Neuronal stem cell (in vitro differentiated cells): ENCODE measurements around the gene SNX6. TPM values are rescaled to one million over a fixed set of nuclear protein-coding genes. Genes with fewer than 3 reads are reported as not detected.

Experiments
- DNase-seq: peaks from one replicate; pipeline ENCODE4 v3.0.0-alpha.2; 2013; ENCODE audit warnings: low spot score
- H2AFZ ChIP-seq: one replicate; pipeline ENCODE4 v1.6.1; 2013; ENCODE audit warnings: mild to moderate bottlenecking, low read length, inconsistent platforms
- H2AK5ac ChIP-seq: 2 replicates; pipeline ENCODE4 v1.6.1; 2013; ENCODE audit warnings: low read depth, mild to moderate bottlenecking, inconsistent platforms, low read length, moderate library complexity, mixed read lengths
- H2BK120ac ChIP-seq: 2 replicates; pipeline ENCODE4 v1.6.1; 2013; ENCODE audit warnings: low read depth, mild to moderate bottlenecking, inconsistent platforms, low read length, moderate library complexity, mixed read lengths
- H2BK12ac ChIP-seq: one replicate; pipeline ENCODE4 v1.6.1; 2013; ENCODE audit warnings: low read length, inconsistent platforms
- H2BK15ac ChIP-seq: 2 replicates; pipeline ENCODE4 v1.6.1; 2013; ENCODE audit warnings: mild to moderate bottlenecking, low read length, inconsistent platforms, mixed read lengths
- H2BK5ac ChIP-seq: one replicate; pipeline ENCODE4 v1.6.1; 2013; ENCODE audit warnings: inconsistent platforms, mild to moderate bottlenecking, low read length, moderate library complexity
- H3K14ac ChIP-seq: one replicate; pipeline ENCODE4 v1.6.1; 2013; ENCODE audit warnings: low read length, inconsistent platforms
- H3K18ac ChIP-seq: 2 replicates; pipeline ENCODE4 v1.6.1; 2013; ENCODE audit warnings: low read length, inconsistent platforms
- H3K23ac ChIP-seq: 2 replicates; pipeline ENCODE4 v1.6.1; 2013; ENCODE audit warnings: low read depth, mild to moderate bottlenecking, mixed read lengths, low read length, inconsistent platforms; ENCODE audit not compliant: poor library complexity
- H3K27ac ChIP-seq: replicated peaks from 3 replicates; pipeline ENCODE4 v1.5.1; 2013; ENCODE audit warnings: low read length, inconsistent platforms
- H3K27me3 ChIP-seq, 3 experiments: 2 replicates each; pipeline ENCODE4 v1.6.1; 2013; ENCODE audit warnings: low read length in 3 of 3, mild to moderate bottlenecking in 2 of 3, inconsistent platforms in 1 of 3, low read depth in 1 of 3, mixed read lengths in 1 of 3, moderate library complexity in 1 of 3; ENCODE audit not compliant: control insufficient read depth in 3 of 3, insufficient read depth in 3 of 3
- H3K36me3 ChIP-seq, 2 donors: replicated peaks in 1 of 2; 2 replicates each; pipeline ENCODE4 v1.6.1; 2013; ENCODE audit warnings: low read length in 2 of 2; ENCODE audit not compliant: control insufficient read depth in 2 of 2, insufficient read depth in 2 of 2
- H3K4ac ChIP-seq: 2 replicates; pipeline ENCODE4 v1.6.1; 2013; ENCODE audit warnings: inconsistent platforms, mild to moderate bottlenecking, low read length, moderate library complexity
- H3K4me1 ChIP-seq, 2 donors: 1 replicate in 1 of 2; 2 replicates in 1 of 2; pipeline ENCODE4 v1.6.1; 2013; ENCODE audit warnings: low read length in 2 of 2, low read depth in 1 of 2; ENCODE audit not compliant: control insufficient read depth in 2 of 2, insufficient read depth in 1 of 2
- H3K4me2 ChIP-seq: one replicate; pipeline ENCODE4 v1.6.1; 2013; ENCODE audit warnings: mild to moderate bottlenecking, low read length, inconsistent platforms; ENCODE audit not compliant: insufficient read depth, poor library complexity, severe bottlenecking
- H3K4me3 ChIP-seq, 2 donors: 2 replicates each; pipeline ENCODE4 v1.5.1; 2013; ENCODE audit warnings: low read length in 2 of 2, mild to moderate bottlenecking in 2 of 2, inconsistent platforms in 1 of 2, moderate library complexity in 1 of 2
- H3K79me1 ChIP-seq: one replicate; pipeline ENCODE4 v1.6.1; 2013; ENCODE audit warnings: low read depth, mild to moderate bottlenecking, inconsistent platforms, low read length, moderate library complexity
- H3K9ac ChIP-seq: one replicate; pipeline ENCODE4 v1.6.1; 2013; ENCODE audit warnings: mild to moderate bottlenecking, low read depth, low read length, inconsistent platforms; ENCODE audit not compliant: poor library complexity
- H3K9me3 ChIP-seq, 2 donors: replicated peaks in 1 of 2; 2 replicates each; pipeline versions ENCODE3 to v1.6.1; 2013; ENCODE audit warnings: low read length in 2 of 2, mild to moderate bottlenecking in 2 of 2, inconsistent platforms in 1 of 2, low read depth in 1 of 2, mixed read lengths in 1 of 2, moderate library complexity in 1 of 2; ENCODE audit not compliant: control insufficient read depth in 2 of 2, insufficient read depth in 1 of 2
- H4K8ac ChIP-seq: one replicate; pipeline ENCODE4 v1.6.1; 2013; ENCODE audit warnings: low read depth, mild to moderate bottlenecking, inconsistent platforms, low read length, moderate library complexity
- H4K91ac ChIP-seq: one replicate; pipeline ENCODE4 v1.6.1; 2013; ENCODE audit warnings: low read length, low read depth, mild to moderate bottlenecking, inconsistent platforms; ENCODE audit not compliant: poor library complexity
- WGBS, 2 donors: extraction: QIAGEN DNeasy Blood & Tissue Kit; methylation state at CpG; one replicate each; pipeline ENCODE4 v1.1.7; 2013; ENCODE audit warnings: missing lambda C conversion rate in 2 of 2, mixed read lengths in 1 of 2; ENCODE audit not compliant: insufficient read length in 2 of 2, insufficient replicate concordance in 1 of 2; ENCODE audit errors: extremely low coverage in 2 of 2; 5-methylcytosine and 5-hydroxymethylcytosine counted together
- polyA plus RNA-seq, 2 experiments: library from polyadenylated mRNA; stranded (reverse); fragments of 200-250 nt; gene quantifications; one replicate each; pipeline ENCODE4 v1.2.3, GENCODE V29; 2013

The SNX6 gene
- polyA plus RNA-seq (2013, experiment 1 of 2): 68.8 TPM
- 71.0 TPM for polyA plus RNA-seq (2013, experiment 2 of 2)

DNA sequence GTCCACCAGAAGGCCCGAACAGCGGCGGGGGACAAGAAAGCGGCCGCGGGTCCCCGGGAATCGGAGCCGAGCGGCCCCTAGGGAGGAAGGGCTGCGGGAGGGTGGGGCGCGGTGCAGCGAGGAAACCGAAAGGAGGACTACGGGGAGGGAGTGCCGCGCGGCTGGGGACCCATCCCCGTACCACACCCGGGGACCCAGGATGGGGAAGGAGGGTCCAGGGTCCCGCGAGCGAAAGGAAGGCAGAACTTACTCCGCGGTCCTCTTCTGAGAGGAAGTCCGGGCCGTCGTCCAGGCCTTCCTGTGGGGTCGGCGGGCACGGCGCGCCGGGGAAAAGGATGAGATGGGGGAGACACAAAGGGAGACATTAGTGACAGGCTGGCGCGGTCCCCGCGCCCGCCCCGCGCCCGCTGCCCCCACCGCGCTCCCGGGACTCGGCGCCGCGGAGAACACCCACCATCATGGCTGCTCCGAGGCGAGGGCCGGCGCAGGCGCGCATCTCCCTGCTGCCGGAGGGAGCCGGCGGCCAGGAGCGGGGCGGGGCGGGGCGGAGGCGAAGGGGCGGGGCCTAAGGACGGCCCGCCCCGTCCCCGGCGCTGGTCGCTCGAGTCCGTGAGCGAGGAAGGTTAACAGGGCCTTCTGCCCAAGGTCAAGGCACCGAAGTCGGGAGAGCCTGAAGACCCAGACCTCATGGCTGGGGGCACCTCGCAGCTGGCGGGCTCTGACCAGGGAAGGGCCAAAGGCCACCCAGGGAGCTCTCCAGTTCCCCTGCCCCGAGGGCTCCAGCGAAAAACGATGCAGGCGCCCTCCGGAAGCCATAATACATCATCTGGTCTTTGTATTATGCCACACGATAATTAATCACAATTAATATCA, at the start of gene SNX6:
TSS of gene SNX6 (minus strand) at position 492 of the 873 bp plus-strand sequence. CDS start at position 460, 32 bp downstream.
- Histone ChIP-seq H3K9me3 (no peaks in the 10 kb centered on the region), H3K9ac (peak within 1 kb of the TSS; percentile 98), H3K4me2 (peak within 1 kb of the TSS; percentile 73), H2BK5ac (peak within 1 kb of the TSS; percentile 82), H3K79me1 (peaks cover 9% of the 10 kb centered on the region), H3K4me1 (peaks cover 2% of the 10 kb centered on the region in 2 donors), H4K91ac (no peak within 1 kb of the TSS), H2BK120ac (peak within 1 kb of the TSS; percentile 61), H3K18ac (peak within 1 kb of the TSS; percentile 99), H4K8ac (no peak within 1 kb of the TSS), H2BK12ac (no peak within 1 kb of the TSS), H2AFZ (peak within 1 kb of the TSS; percentile 99), H2BK15ac (peak within 1 kb of the TSS; percentile 75), H3K23ac (peak within 1 kb of the TSS; percentile 31), H2AK5ac (peak within 1 kb of the TSS; percentile 94), H3K14ac (peak within 1 kb of the TSS; percentile 97), H3K36me3 (peaks cover 0 to 12% of the 10 kb centered on the region in 2 donors), H3K27ac (peak within 1 kb of the TSS; percentile 63), H3K27me3 (no peaks in the 10 kb centered on the region), H3K4ac (peak within 1 kb of the TSS; percentile 93), H3K4me3 (peak within 1 kb of the TSS; percentile 92 to 95)
- peak; percentile 75 for DNase-seq
- no CpG with 5 or more reads among the region's 84 CpGs for WGBS, 2 donors

GRCh38 chr14:34678735-34679134, 48.8 kb upstream of the SNX6 start:
- H3K18ac ChIP-seq: no peak overlapping the region
- H2BK120ac ChIP-seq: no peak overlapping the region
- no peaks in the 10 kb centered on the region for H3K9me3 ChIP-seq
- no peak overlapping the region for H3K27ac ChIP-seq
- no peak overlapping the region for H2BK5ac ChIP-seq
- no peak overlapping the region for H2BK12ac ChIP-seq
- no peak overlapping the region for H4K8ac ChIP-seq
- no peak overlapping the region for H2AK5ac ChIP-seq
- no peaks in the 10 kb centered on the region for H3K79me1 ChIP-seq
- whole genome bisulfite sequencing, 2 donors: no CpG with 5 or more reads among the region's 8 CpGs
- H2BK15ac ChIP-seq: no peak overlapping the region
- no peak overlapping the region for H3K4me3 ChIP-seq
- H3K4ac ChIP-seq: no peak overlapping the region
- no peaks in the 10 kb centered on the region for H3K36me3 ChIP-seq
- H3K14ac ChIP-seq: peak overlapping the region; percentile 71
- peaks cover 0 to 3% (median 0%) of the 10 kb centered on the region in 3 experiments for H3K27me3 ChIP-seq
- no peak overlapping the region for H3K9ac ChIP-seq
- no peak overlapping the region for H3K23ac ChIP-seq
- no peak overlapping the region for H4K91ac ChIP-seq
- peaks cover 3 to 7% of the 10 kb centered on the region in 2 donors for H3K4me1 ChIP-seq
- H3K4me2 ChIP-seq: no peak overlapping the region
- no peak overlapping the region for H2AFZ ChIP-seq
- DNase-seq: no peak

DNA sequence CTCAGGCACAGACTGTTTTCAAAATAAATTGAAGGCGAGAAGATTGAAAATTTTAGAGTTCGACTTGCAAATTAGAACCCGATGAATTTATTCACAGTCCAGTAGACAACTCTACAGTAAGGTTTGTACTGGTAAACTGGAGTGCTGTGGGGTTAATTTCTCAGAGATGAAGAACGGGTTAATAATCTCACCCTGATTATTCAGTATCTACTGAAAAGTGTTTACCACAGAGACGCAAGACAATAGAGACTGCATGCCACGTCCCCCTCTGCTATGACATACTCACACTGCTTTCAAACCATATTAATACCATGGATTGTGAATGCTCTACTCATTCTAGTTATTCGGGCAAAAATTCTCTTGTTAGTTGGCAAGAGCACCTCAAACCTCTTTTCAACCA, 48.4 kb upstream of the SNX6 start:
- Histone ChIP-seq H4K8ac (no peak overlapping the region), H3K27ac (no peak overlapping the region), H3K9ac (no peak overlapping the region), H2BK15ac (no peak overlapping the region), H4K91ac (no peak overlapping the region), H3K36me3 (no peaks in the 10 kb centered on the region), H2BK5ac (no peak overlapping the region), H3K14ac (no peak overlapping the region), H3K79me1 (no peaks in the 10 kb centered on the region), H3K18ac (no peak overlapping the region), H2BK120ac (no peak overlapping the region), H3K23ac (no peak overlapping the region), H2AK5ac (no peak overlapping the region), H3K27me3 (peaks cover 0 to 3% (median 0%) of the 10 kb centered on the region in 3 experiments), H2BK12ac (no peak overlapping the region), H3K4ac (no peak overlapping the region), H2AFZ (peak overlapping the region; percentile 39), H3K4me2 (no peak overlapping the region), H3K9me3 (no peaks in the 10 kb centered on the region), H3K4me3 (no peak overlapping the region), H3K4me1 (peaks cover 3 to 7% of the 10 kb centered on the region in 2 donors)
- no peak for DNase-seq
- no CpG with 5 or more reads among the region's 7 CpGs for WGBS, 2 donors

DNA sequence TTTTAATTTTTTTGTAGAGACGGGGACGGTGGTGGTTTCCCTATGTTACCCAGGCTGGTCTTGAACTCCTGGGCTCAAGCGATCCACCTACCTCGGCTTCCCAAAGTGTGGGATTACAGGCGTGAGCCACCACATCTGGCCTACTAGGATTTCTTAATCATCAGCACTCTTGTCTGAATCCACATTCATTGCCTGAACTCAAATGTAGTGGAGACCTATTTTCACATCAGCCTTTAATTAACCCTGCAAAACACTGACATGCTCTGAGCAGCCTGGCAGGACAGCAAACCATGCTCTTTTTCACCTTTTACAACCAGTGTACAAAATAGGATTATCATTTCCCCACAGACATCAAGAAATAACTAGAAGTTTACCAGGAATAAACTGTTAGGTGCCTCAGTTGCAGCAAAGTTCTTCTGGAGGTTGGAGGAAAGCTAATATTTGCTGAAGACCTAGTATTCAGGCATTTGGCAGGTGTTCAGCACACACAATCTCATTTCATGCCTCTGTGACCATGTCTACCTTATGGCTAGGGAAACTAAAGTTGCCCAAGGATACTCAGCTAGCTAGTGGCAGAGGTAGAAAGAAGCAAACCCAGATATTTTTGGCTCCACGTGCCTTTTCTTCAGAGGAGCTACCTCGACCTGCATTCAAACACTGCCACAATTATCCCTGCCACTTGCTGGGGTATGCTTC, 46.7 kb upstream of the SNX6 start:
- Histone ChIP-seq H3K23ac (no peak overlapping the region), H2BK12ac (no peak overlapping the region), H3K4me3 (no peak overlapping the region), H3K14ac (no peak overlapping the region), H2BK120ac (no peak overlapping the region), H2BK15ac (no peak overlapping the region), H3K36me3 (no peaks in the 10 kb centered on the region), H3K9ac (no peak overlapping the region), H3K4ac (no peak overlapping the region), H3K27me3 (no peaks in the 10 kb centered on the region), H2AK5ac (no peak overlapping the region), H2BK5ac (no peak overlapping the region), H3K9me3 (no peaks in the 10 kb centered on the region), H3K4me1 (peaks cover 3 to 7% of the 10 kb centered on the region in 2 donors), H3K18ac (no peak overlapping the region), H4K8ac (no peak overlapping the region), H3K79me1 (no peaks in the 10 kb centered on the region), H2AFZ (no peak overlapping the region), H3K27ac (no peak overlapping the region), H3K4me2 (no peak overlapping the region), H4K91ac (no peak overlapping the region)
- no peak for DNase-seq
- no CpG with 5 or more reads among the region's 7 CpGs for WGBS, 2 donors
